Measurements from ENCODE around the gene FAM221B.

- TF ChIP-seq GATA2 (IDR thresholded peaks at IDR 0.05; ENCODE audit: low read depth, low read length) = no peak
- TF ChIP-seq GATA3 (IDR thresholded peaks at IDR 0.05; ENCODE audit: low read depth, low read length) = no peak
Observed at GRCh38 chr9:35867538-35867937, 39.0 kb upstream of the FAM221B start.
